CD8-positive, alpha-beta memory T cell (primary cell): Measurements from ENCODE around the gene TBC1D22A. TPM values are rescaled to one million over a fixed set of nuclear protein-coding genes. Genes with fewer than 3 reads are reported as not detected.

Experiments used
- CTCF ChIA-PET: fragments of 350-600 bp; sonication (Branson Sonifier 250); formaldehyde crosslinking; loops from one replicate; lab custom pipeline; 2021; ENCODE audit warnings: antibody characterized with exemption; lab: Charles Lee
- POLR2A ChIA-PET: fragments of 350-600 bp; sonication (Branson Sonifier 250); formaldehyde crosslinking; loops from one replicate; lab custom pipeline; 2021; ENCODE audit warnings: antibody characterized with exemption; lab: Charles Lee
- DNase-seq, 5 donors: peaks; one replicate each; pipeline versions ENCODE4 v3.0.0 to v3.0.0-alpha.2; 2020 to 2022; ENCODE audit warnings: mixed read lengths in 1 of 5
- H3K27ac ChIP-seq: one replicate; pipeline ENCODE4 v1.7.0; 2013; ENCODE audit warnings: low read depth, mild to moderate bottlenecking, low read length, moderate library complexity
- H3K27me3 ChIP-seq: 2 replicates; pipeline ENCODE4 v1.7.0; 2013; ENCODE audit warnings: low read length, mild to moderate bottlenecking; ENCODE audit not compliant: insufficient read depth, poor library complexity, severe bottlenecking
- H3K36me3 ChIP-seq: 2 replicates; pipeline ENCODE4 v1.7.0; 2013; ENCODE audit warnings: mild to moderate bottlenecking, low read length, moderate library complexity; ENCODE audit not compliant: insufficient read depth
- H3K4me1 ChIP-seq: 2 replicates; pipeline ENCODE4 v1.7.0; 2013; ENCODE audit warnings: mild to moderate bottlenecking, low read length, moderate library complexity; ENCODE audit not compliant: insufficient read depth
- H3K4me3 ChIP-seq: 2 replicates; pipeline ENCODE4 v1.7.0; 2013; ENCODE audit warnings: mild to moderate bottlenecking, low read length
- H3K9me3 ChIP-seq: 2 replicates; pipeline ENCODE4 v1.7.0; 2013; ENCODE audit warnings: mild to moderate bottlenecking, low read length
- H3K27ac Mint-ChIP-seq, 8 donors: one replicate each; pipeline ENCODE4 v1.8.0; 2020 to 2021; ENCODE audit warnings: mixed read lengths in 8 of 8, mild to moderate bottlenecking in 6 of 8, inconsistent platforms in 3 of 8, moderate library complexity in 3 of 8
- H3K27me3 Mint-ChIP-seq, 2 donors: one replicate each; pipeline ENCODE4 v1.8.0; 2020 to 2021; ENCODE audit warnings: mixed read lengths in 2 of 2, mild to moderate bottlenecking in 1 of 2, moderate library complexity in 1 of 2
- H3K36me3 Mint-ChIP-seq, 3 donors: one replicate each; pipeline ENCODE4 v1.8.0; 2020 to 2021; ENCODE audit warnings: mixed read lengths in 3 of 3, inconsistent platforms in 1 of 3, mild to moderate bottlenecking in 1 of 3
- H3K4me1 Mint-ChIP-seq, 3 donors: one replicate each; pipeline ENCODE4 v1.8.0; 2020 to 2021; ENCODE audit warnings: mixed read lengths in 3 of 3, inconsistent platforms in 1 of 3, mild to moderate bottlenecking in 1 of 3
- H3K4me3 Mint-ChIP-seq, 7 donors: one replicate each; pipeline ENCODE4 v1.8.0; 2020 to 2021; ENCODE audit warnings: mixed read lengths in 7 of 7, mild to moderate bottlenecking in 6 of 7, moderate library complexity in 4 of 7, inconsistent platforms in 2 of 7
- H3K9me3 Mint-ChIP-seq, 5 donors: one replicate each; pipeline ENCODE4 v1.8.0; 2020 to 2022; ENCODE audit warnings: mixed read lengths in 5 of 5, mild to moderate bottlenecking in 3 of 5, moderate library complexity in 2 of 5, inconsistent platforms in 1 of 5
- polyA plus RNA-seq: library from polyadenylated mRNA; unstranded; fragments of 300-500 nt; fragmentation: Illumina TruSeq; gene quantifications from one replicate; pipeline ENCODE4 v1.2.3, GENCODE V29; 2021
- total RNA-seq, 2 experiments: library from RNA; stranded (reverse); gene quantifications; one replicate each; pipeline ENCODE4 v1.2.3, GENCODE V29; 2021

TBC1D22A gene
- total and polyA plus RNA-seq, 3 experiments from 2014 or later: 26.6 to 34.8 (median 34.0) TPM

DNA sequence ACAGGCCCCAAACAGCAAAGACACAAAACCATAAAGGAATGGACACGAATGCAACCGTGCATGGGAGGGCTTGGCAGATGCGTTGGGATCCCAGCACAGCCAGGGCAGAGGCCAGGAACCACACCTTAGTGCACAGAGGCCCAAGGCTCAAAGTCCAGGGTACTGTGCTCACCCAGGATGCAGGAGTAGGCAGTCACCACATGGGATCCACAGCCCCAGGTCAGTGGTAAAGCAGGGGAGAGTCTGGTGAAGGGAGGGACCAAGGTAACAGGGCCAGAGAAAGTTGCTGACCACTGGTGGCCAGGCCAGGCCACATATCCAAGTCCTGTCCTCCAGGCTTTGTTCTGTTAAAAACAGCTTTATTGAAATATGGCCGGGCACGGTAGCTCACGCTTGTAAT, 17.9 kb upstream of the TBC1D22A start:
- Histone ChIP-seq H3K4me3 (no peak overlapping the region), H3K27me3 (no peaks in the 10 kb centered on the region), H3K4me1 (peaks cover 17% of the 10 kb centered on the region), H3K27ac (no peak overlapping the region), H3K9me3 (no peaks in the 10 kb centered on the region), H3K36me3 (no peaks in the 10 kb centered on the region)
- no peak overlapping the region for H3K4me3 Mint-ChIP-seq
- H3K27me3 Mint-ChIP-seq: no peaks in the 10 kb centered on the region
- ChIA-PET POLR2A (no interaction called here), CTCF (interaction anchor here (1.0 kb wide), 1 partner anchor 10 kb away, joined by 3 read pairs; no protein-coding TSS in a partner anchor)
- H3K9me3 Mint-ChIP-seq: no peaks in the 10 kb centered on the region
- H3K36me3 Mint-ChIP-seq: no peaks in the 10 kb centered on the region
- H3K4me1 Mint-ChIP-seq: peaks cover 9 to 15% (median 10%) of the 10 kb centered on the region in 3 donors
- no peak overlapping the region for H3K27ac Mint-ChIP-seq
- no peak for DNase-seq

DNA sequence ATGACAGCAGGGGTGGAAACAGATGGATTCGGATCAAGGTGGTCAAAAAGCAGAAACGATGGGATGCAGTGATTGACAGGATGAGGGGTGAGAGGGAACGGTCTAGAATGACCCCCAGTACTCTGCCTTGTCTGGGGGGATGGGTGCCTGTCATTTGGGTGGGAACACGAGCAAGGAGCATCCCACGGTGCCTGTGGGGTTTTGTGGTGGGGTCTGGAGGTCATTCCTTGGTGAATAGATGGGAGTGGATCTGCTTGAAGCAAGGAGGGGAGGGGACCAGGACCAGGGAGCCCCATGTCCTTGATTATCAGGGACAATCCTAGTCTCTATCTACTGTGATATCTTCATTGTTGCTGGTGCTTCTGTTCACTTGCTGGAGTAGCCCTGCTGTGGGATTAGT, 16.3 kb upstream of the TBC1D22A start:
- Histone ChIP-seq H3K4me1 (peaks cover 27% of the 10 kb centered on the region), H3K36me3 (no peaks in the 10 kb centered on the region), H3K4me3 (no peak overlapping the region), H3K27me3 (no peaks in the 10 kb centered on the region), H3K9me3 (no peaks in the 10 kb centered on the region), H3K27ac (no peak overlapping the region)
- Mint-ChIP-seq H3K36me3 (no peaks in the 10 kb centered on the region), H3K27me3 (no peaks in the 10 kb centered on the region), H3K4me1 (peaks cover 21 to 30% (median 22%) of the 10 kb centered on the region in 3 donors), H3K9me3 (no peaks in the 10 kb centered on the region), H3K4me3 (peak overlapping the region in 1 of 7 donors; percentile 11), H3K27ac (peak overlapping the region in 6 of 8 donors; percentile 11 to 85 (median 61))
- ChIA-PET POLR2A (no interaction called here), CTCF (no interaction called here)
- DNase-seq: no peak

DNA sequence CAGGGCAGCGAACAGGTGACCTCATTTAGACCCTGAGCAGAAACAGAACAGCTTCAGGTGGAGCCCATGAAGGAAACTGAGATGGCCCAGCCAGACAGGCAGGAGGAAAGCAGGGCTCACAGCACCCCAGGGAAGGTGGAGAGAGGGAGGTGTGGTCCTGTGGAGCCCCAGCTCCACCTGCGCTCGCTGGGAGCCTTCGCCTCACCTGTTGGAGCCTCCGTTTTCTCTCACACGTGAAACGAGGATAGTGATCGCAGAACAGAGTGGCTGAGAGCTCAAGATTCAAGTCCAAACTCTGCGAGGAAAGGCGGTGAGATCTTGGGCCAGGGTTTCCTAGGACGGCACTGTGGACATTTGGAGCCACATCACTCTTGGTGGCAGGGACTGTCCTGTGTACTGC, 15.8 kb upstream of the TBC1D22A start:
- Mint-ChIP-seq H3K27me3 (no peaks in the 10 kb centered on the region), H3K27ac (peak overlapping the region in 1 of 8 donors; percentile 50), H3K4me3 (peak overlapping the region in 2 of 7 donors; percentile 45 to 78), H3K9me3 (no peaks in the 10 kb centered on the region), H3K4me1 (peaks cover 21 to 32% (median 26%) of the 10 kb centered on the region in 3 donors), H3K36me3 (no peaks in the 10 kb centered on the region)
- no peak for DNase-seq
- H3K9me3 ChIP-seq: no peaks in the 10 kb centered on the region
- ChIA-PET CTCF (no interaction called here), POLR2A (no interaction called here)
- H3K27ac ChIP-seq: no peak overlapping the region
- no peaks in the 10 kb centered on the region for H3K36me3 ChIP-seq
- peaks cover 27% of the 10 kb centered on the region for H3K4me1 ChIP-seq
- no peaks in the 10 kb centered on the region for H3K27me3 ChIP-seq
- no peak overlapping the region for H3K4me3 ChIP-seq

DNA sequence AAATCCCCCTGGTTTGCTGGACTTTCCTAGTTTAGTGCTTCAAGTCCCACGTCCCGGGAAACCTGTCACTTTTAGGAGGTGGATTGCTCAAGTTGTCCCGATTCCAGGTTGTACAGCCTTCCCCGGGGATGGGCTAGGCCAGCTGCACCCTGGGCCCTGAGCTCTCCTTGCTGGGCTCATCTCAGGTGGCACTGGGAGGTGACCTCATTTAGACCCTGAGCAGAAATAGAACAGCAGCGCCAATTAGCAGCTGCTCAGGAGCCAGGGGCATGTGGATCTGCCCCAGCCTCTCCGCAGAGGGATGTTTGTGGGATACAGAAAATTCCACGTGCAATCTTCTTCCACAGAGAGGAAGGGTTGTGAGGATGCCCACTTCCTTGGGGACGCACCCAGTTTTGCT, 14.8 kb upstream of the TBC1D22A start:
- ChIA-PET CTCF (no interaction called here), POLR2A (no interaction called here)
- no peak for DNase-seq
- Histone ChIP-seq H3K27me3 (no peaks in the 10 kb centered on the region), H3K36me3 (no peaks in the 10 kb centered on the region), H3K4me3 (no peak overlapping the region), H3K27ac (no peak overlapping the region), H3K4me1 (peaks cover 27% of the 10 kb centered on the region), H3K9me3 (no peaks in the 10 kb centered on the region)
- H3K27me3 Mint-ChIP-seq: no peaks in the 10 kb centered on the region
- H3K36me3 Mint-ChIP-seq: no peaks in the 10 kb centered on the region
- no peak overlapping the region for H3K4me3 Mint-ChIP-seq
- no peaks in the 10 kb centered on the region for H3K9me3 Mint-ChIP-seq
- H3K4me1 Mint-ChIP-seq: peaks cover 21 to 32% (median 26%) of the 10 kb centered on the region in 3 donors
- peak overlapping the region in 5 of 8 donors; percentile 23 to 81 (median 33) for H3K27ac Mint-ChIP-seq

DNA sequence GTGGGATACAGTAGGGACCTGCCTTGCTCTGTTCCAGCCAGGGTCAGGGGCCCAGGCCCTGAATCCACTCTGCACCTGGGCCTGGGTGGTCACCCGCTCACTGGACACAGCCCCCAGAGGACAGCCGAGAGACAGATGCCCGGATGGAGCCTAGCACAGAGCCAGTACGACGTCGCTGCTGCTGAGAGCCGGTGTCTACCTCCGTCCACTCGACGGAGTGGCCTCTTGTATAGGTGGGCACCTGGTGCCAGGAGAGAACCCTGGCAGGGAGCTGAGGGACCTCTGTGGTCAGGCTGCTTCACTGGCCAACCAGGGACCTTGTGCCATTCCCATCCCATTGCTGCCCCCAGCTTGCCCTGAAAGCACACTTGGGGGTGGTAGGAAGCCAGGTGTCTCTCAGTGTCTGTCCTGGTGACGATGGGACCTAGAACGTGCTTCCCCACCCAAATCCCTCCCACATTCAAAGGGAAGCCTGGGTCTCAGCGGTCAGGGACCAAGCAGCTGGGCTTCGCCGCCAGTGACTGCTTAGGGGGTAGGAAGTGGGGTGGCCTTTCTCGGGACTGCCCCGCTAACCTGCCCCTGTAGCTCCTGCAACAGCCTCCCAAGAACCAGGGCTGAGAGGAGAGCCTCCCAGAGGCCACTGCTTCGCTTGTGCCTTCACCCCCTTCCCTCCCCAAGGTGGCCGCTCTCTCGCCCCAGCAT, 14.1 kb upstream of the TBC1D22A start:
- Mint-ChIP-seq H3K27ac (peak overlapping the region in 7 of 8 donors; percentile 94 to 98 (median 96)), H3K36me3 (no peaks in the 10 kb centered on the region), H3K4me1 (peaks cover 21 to 32% (median 26%) of the 10 kb centered on the region in 3 donors), H3K27me3 (no peaks in the 10 kb centered on the region), H3K9me3 (no peaks in the 10 kb centered on the region), H3K4me3 (peak overlapping the region in 2 of 7 donors; percentile 80 to 86)
- H3K36me3 ChIP-seq: no peaks in the 10 kb centered on the region
- ChIA-PET POLR2A (interaction anchor here (0.5 to 3.0 kb wide), 5 partner anchors 9 to 1313 kb away, joined by 3 to 23 read pairs (median 5); partner anchors contain the start of gene TBC1D22A), CTCF (interaction anchor here (0.9 to 3.3 kb wide), 7 partner anchors 9 to 185 kb away, joined by 3 to 24 read pairs (median 6); partner anchors contain the start of genes CERK and TBC1D22A)
- DNase-seq: no peak
- peak overlapping the region; percentile 52 for H3K4me3 ChIP-seq
- H3K27me3 ChIP-seq: no peaks in the 10 kb centered on the region
- H3K4me1 ChIP-seq: peaks cover 27% of the 10 kb centered on the region
- peak overlapping the region; percentile 36 for H3K27ac ChIP-seq
- no peaks in the 10 kb centered on the region for H3K9me3 ChIP-seq

DNA sequence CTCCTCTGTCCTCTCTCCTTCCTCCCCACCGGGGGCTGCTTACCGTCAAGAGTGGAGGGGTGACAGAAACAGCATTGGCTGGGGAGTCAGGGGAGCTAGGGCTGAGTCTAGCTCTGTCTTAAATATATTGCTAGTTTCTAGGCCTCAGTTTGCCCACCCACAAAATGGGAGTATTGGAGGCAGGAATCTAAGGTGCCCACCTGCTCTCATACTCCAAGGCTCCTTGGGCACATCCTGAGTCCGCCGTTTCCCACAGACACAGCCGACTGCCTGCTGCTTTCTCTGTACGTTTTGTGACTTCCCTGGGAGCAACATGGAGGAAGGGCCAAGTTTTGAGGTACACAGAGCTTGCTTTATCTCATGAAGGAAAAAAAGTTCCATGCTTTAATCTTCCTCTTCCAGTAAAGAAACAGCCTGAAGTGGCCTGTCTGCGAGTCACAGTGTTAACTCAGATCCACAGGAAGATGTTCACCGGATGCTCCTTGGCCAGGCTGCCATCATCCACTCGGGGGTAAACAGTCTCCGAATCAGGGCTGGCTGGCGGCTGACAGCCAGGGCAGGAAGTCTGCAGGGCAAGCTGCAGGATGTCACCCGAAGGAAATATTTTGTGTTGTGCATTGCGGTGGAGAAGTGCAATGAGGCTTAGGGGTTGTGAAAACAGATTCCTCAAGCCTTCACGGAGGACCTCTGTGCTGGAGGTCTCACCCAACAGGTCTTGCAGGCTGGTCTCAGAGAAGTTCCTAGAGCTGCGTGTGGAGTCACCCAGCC, 13.4 kb upstream of the TBC1D22A start:
- POLR2A ChIA-PET: interaction anchor here (0.7 to 3.0 kb wide), 6 partner anchors 10 to 1312 kb away, joined by 3 to 23 read pairs (median 6); partner anchors contain the start of gene TBC1D22A
- peak overlapping the region; percentile 36 for H3K27ac ChIP-seq
- DNase-seq: peak; percentile 45 to 83 (median 59)

DNA sequence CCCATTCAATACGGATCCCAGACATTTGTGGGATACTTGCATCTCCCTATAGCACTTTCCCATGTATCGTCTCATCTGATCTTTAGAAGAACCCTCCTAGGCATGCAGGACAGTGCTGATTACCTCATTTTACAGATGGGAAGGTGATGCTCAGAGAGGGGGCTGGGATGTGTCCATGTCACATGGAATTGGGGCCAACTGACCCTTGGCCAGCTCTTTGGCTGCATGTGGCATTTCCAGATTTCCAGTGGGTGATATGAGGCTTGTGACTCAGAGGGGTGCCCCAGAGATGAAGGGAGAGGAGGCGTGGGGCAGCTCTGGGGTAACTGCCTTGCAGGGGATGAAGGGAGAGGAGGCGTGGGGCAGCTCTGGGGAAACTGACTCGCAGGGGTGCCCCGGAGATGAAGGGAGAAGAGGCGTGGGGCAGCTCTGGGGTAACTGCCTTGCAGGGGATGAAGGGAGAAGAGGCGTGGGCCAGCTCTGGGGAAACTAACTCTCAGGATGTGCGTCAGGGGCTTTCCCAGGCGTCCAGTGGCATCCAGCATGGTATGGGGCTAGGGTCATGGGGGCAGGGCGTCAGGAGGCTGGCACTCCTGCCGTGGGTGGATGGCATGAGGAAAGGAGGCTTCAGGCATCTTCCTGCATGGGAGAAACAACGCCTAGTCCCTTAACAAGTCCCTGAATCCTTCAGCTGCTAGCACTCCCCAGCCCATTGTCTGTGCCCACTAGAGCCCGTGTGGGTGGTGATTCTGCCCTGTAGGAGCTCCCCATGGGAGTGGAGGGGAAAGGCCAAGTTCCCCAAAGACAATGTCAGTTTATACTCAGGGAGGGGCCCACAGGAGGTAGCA, 12.5 kb upstream of the TBC1D22A start:
- no peaks in the 10 kb centered on the region for H3K9me3 Mint-ChIP-seq
- Histone ChIP-seq H3K27ac (peak overlapping the region; percentile 36), H3K9me3 (no peaks in the 10 kb centered on the region), H3K27me3 (no peaks in the 10 kb centered on the region), H3K4me1 (peaks cover 27% of the 10 kb centered on the region), H3K36me3 (no peaks in the 10 kb centered on the region), H3K4me3 (peak overlapping the region; percentile 52)
- H3K4me1 Mint-ChIP-seq: peaks cover 21 to 37% (median 30%) of the 10 kb centered on the region in 3 donors
- no peaks in the 10 kb centered on the region for H3K36me3 Mint-ChIP-seq
- POLR2A ChIA-PET: interaction anchor here (1.0 to 3.0 kb wide), 5 partner anchors 11 to 42 kb away, joined by 3 to 23 read pairs (median 7); partner anchors contain the start of gene TBC1D22A
- peak overlapping the region; percentile 32 to 86 (median 80) for H3K4me3 Mint-ChIP-seq
- CTCF ChIA-PET: interaction anchor here (0.8 to 3.3 kb wide), 7 partner anchors 9 to 186 kb away, joined by 3 to 24 read pairs (median 6); partner anchors contain the start of genes CERK and TBC1D22A
- peak overlapping the region; percentile 94 to 98 (median 96) for H3K27ac Mint-ChIP-seq
- DNase-seq: no peak
- no peaks in the 10 kb centered on the region for H3K27me3 Mint-ChIP-seq

More for the DNA sequence above, 13.4 kb upstream of the TBC1D22A start:
- Histone ChIP-seq H3K36me3 (no peaks in the 10 kb centered on the region), H3K27me3 (no peaks in the 10 kb centered on the region), H3K4me3 (peak overlapping the region; percentile 52), H3K9me3 (no peaks in the 10 kb centered on the region), H3K4me1 (peaks cover 27% of the 10 kb centered on the region)
- H3K27ac Mint-ChIP-seq: peak overlapping the region; percentile 94 to 98 (median 96)
- H3K36me3 Mint-ChIP-seq: no peaks in the 10 kb centered on the region
- H3K4me3 Mint-ChIP-seq: peak overlapping the region; percentile 32 to 86 (median 80)
- H3K27me3 Mint-ChIP-seq: no peaks in the 10 kb centered on the region
- H3K4me1 Mint-ChIP-seq: peaks cover 21 to 33% (median 26%) of the 10 kb centered on the region in 3 donors
- H3K9me3 Mint-ChIP-seq: no peaks in the 10 kb centered on the region
- CTCF ChIA-PET: interaction anchor here (0.8 to 3.3 kb wide), 8 partner anchors 10 to 185 kb away, joined by 3 to 24 read pairs (median 6); partner anchors contain the start of genes CERK and TBC1D22A
